Measurements from ENCODE around the gene KDM4C. TPM values are rescaled to one million over a fixed set of nuclear protein-coding genes. Genes with fewer than 3 reads are reported as not detected.
A peak's percentile ranks its signal among the peaks of the same experiment; 100 is the strongest.

The KDM4C gene
- total RNA-seq, 4 donors from 2014 or later, result 25.2 to 41.1 (median 26.4) TPM

DNA sequence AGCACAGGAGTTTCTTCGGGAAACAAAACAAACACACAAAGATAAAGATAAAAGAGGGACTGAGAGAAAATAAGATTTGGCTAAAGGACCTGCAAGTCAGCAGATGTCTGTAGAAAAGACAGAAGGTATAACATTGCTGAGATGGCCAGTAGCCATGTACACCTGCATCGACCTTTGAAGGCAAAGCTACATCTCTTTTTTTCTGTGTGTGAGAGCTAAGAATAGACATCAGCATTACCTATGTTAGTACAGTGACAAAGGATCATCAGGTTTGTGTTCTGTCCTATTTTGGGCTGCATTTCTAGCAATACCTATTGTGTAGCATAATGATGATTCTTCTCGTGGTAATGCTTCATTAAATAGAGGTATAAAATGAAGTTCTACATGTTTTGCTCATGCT is 64.9 kb downstream of the KDM4C start:
- H3K27ac ChIP-seq (replicated peaks in 1 of 4), result no peak overlapping the region
- H3K4me3 ChIP-seq, result no peak overlapping the region
- no peaks in the 10 kb centered on the region for H3K4me1 ChIP-seq
- H3K27me3 ChIP-seq, result no peaks in the 10 kb centered on the region
- 84% methylated on average over 3 of the region's 3 CpGs for WGBS
- no peaks in the 10 kb centered on the region for H3K9me3 ChIP-seq
- intact Hi-C loops (cut with DNase I), result no loop called here
- TF ChIP-seq, protein P1, sequence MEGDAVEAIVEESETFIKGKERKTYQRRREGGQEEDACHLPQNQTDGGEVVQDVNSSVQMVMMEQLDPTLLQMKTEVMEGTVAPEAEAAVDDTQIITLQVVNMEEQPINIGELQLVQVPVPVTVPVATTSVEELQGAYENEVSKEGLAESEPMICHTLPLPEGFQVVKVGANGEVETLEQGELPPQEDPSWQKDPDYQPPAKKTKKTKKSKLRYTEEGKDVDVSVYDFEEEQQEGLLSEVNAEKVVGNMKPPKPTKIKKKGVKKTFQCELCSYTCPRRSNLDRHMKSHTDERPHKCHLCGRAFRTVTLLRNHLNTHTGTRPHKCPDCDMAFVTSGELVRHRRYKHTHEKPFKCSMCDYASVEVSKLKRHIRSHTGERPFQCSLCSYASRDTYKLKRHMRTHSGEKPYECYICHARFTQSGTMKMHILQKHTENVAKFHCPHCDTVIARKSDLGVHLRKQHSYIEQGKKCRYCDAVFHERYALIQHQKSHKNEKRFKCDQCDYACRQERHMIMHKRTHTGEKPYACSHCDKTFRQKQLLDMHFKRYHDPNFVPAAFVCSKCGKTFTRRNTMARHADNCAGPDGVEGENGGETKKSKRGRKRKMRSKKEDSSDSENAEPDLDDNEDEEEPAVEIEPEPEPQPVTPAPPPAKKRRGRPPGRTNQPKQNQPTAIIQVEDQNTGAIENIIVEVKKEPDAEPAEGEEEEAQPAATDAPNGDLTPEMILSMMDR (IDR thresholded peaks at IDR 0.05), result no peak
- H3K36me3 ChIP-seq, result peaks cover 0 to 13% (median 3%) of the 10 kb centered on the region in 4 donors
- DNase-seq (ENCODE audit: extremely low spot score), result no peak

DNA sequence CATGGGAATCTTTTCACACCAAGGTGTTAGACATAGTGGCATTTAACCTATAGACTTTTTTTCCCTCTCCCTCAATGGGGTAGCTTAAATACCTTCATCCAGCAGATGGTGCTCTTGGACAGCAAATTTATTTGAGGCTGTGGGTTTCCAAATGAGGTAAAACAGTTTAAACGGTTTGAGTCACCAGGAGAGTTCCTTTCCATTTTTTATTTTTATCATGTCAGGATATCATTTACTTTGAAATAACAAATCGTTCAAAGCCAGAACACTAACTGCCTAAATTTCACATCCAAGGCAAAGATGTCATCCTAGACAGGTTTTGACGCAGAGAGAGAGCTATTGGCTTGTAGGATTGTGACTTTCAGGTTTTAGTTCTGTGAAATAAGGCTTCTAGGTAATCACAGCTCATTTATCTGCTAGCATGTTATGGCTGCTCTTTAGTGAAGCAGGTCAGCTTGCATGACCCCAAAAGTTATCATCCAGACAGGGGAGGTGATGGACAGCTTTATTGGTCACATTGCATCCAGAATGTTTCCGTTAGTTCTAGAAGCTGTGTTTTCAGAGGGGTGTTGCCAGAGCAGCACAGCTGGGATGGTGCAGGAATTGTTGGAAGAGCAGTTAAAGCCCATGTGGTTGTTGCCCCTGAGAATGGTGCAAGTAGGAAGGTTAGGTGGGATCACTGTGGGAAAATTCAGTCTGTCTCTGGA is 69.8 kb downstream of the KDM4C start:
- intact Hi-C loops (cut with DNase I), result no loop called here
- H3K4me3 ChIP-seq, result no peak overlapping the region
- H3K27me3 ChIP-seq, result no peaks in the 10 kb centered on the region
- no peak overlapping the region for H3K27ac ChIP-seq (replicated peaks in 1 of 4)
- peaks cover 0 to 6% (median 0%) of the 10 kb centered on the region in 4 donors for H3K9me3 ChIP-seq
- WGBS, result 51% methylated on average over 4 of the region's 4 CpGs
- TF ChIP-seq POLR2AphosphoS5 (IDR thresholded peaks at IDR 0.05), result no peak
- TF ChIP-seq, protein P1 (IDR thresholded peaks at IDR 0.05), result peak; percentile 11 to 40 (median 34)
- H3K36me3 ChIP-seq, result peaks cover 0 to 28% (median 3%) of the 10 kb centered on the region in 4 donors
- no peaks in the 10 kb centered on the region for H3K4me1 ChIP-seq
- DNase-seq (ENCODE audit: extremely low spot score), result no peak

DNA sequence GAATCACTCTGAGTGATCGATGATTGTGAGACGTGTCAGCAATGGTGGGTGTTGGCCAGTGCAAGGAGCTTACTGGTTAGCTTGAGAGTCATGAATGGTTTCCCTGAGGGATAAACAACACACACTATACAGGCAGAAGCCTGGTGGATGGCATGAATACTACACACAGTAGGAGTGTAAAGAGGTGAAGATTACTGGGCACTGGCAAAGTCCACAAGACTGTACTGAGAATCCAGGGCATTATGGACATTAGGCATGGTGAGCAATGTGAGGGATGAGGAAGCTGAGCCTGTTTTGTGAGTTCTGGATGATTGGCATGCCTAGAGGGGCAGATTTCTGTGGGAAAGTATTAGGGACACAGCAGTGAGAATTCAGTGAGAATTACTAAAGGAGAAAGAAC is 71.3 kb downstream of the KDM4C start:
- Histone ChIP-seq H3K4me3 (no peak overlapping the region), H3K27me3 (no peaks in the 10 kb centered on the region), H3K36me3 (peaks cover 0 to 18% (median 0%) of the 10 kb centered on the region in 4 donors), H3K27ac (replicated peaks in 1 of 4) (no peak overlapping the region), H3K4me1 (no peaks in the 10 kb centered on the region), H3K9me3 (peaks cover 0 to 6% (median 0%) of the 10 kb centered on the region in 4 donors)
- 97% methylated on average over 2 of the region's 2 CpGs for WGBS
- intact Hi-C loops (cut with DNase I), result no loop called here
- TF ChIP-seq, protein P1 (IDR thresholded peaks at IDR 0.05), result no peak
- no peak for TF ChIP-seq POLR2AphosphoS5 (IDR thresholded peaks at IDR 0.05)
- no peak for TF ChIP-seq POLR2A (IDR thresholded peaks at IDR 0.05; ENCODE audit: low read depth)
- no peak for TF ChIP-seq EP300 (IDR thresholded peaks at IDR 0.05)
- DNase-seq (ENCODE audit: extremely low spot score), result no peak

GRCh38 chr9:6829536-6829935 is 71.8 kb downstream of the KDM4C start:
- peaks cover 0 to 6% (median 0%) of the 10 kb centered on the region in 4 donors for H3K9me3 ChIP-seq
- peaks cover 0 to 20% (median 4%) of the 10 kb centered on the region in 4 donors for H3K36me3 ChIP-seq
- no peak overlapping the region for H3K4me3 ChIP-seq
- DNase-seq (ENCODE audit: extremely low spot score), result no peak
- H3K4me1 ChIP-seq, result no peaks in the 10 kb centered on the region
- H3K27ac ChIP-seq (replicated peaks in 1 of 4), result no peak overlapping the region
- no peak for TF ChIP-seq POLR2AphosphoS5 (IDR thresholded peaks at IDR 0.05)
- TF ChIP-seq, protein P1 (IDR thresholded peaks at IDR 0.05), result no peak
- no peak for TF ChIP-seq POLR2A (IDR thresholded peaks at IDR 0.05; ENCODE audit: low read depth)
- no peaks in the 10 kb centered on the region for H3K27me3 ChIP-seq
- intact Hi-C loops (cut with DNase I), result no loop called here
